Measurements from ENCODE around the gene GARNL3. TPM values are rescaled to one million over a fixed set of nuclear protein-coding genes. Genes with fewer than 3 reads are reported as not detected.

The GARNL3 gene
- total and polyA plus RNA-seq, 11 donors = 7.1 to 60.4 (median 20.3) TPM

DNA sequence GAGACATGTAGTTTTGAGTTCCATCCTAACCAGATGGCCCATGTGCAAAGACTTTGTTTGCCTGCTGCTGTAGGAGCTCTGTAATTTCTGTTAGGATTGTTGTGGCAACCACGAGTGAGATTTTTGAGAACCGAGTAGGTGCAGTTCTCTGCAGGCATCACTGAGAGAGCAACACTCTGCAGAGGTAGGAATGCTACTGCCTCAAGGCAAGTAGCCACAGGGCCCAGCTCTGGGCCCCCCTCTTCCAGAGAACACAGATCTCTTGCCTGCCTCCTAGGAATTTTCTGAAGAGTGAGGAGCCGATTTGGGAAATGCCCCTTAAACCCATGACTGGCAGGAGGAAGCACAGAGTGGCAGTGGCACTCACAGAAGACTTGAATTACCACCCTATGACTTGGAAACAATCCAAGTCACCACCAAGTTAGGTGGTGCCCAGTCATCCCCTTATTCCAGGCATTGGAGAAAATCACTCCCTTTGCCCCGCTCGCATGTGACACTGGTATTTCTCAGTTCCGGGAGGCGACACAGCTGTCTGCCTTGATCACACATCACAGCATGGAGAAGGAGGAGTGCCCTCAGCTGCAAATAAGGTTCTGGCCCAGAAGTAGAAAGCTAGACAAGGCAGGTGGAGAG lies 79.9 kb downstream of the GARNL3 start:
- H3K36me3 ChIP-seq = peaks cover 0 to 74% (median 10%) of the 10 kb centered on the region in 9 donors
- WGBS, 4 donors = 49 to 59% (median 51%) methylated on average over 7 of the region's 7 CpGs
- H3K27ac ChIP-seq = peak overlapping the region in 4 of 12 donors; percentile 5 to 55 (median 23)
- H3K4me3 ChIP-seq = no peak overlapping the region
- H3K4me1 ChIP-seq = peaks cover 0 to 57% (median 25%) of the 10 kb centered on the region in 12 donors
- no peaks in the 10 kb centered on the region for H3K9me3 ChIP-seq
- intact Hi-C loops (cut with DNase I) = loop anchor here in 3 of 10 donors (5.0 to 10.0 kb wide), 3 partner anchors 127 to 400 kb away; no protein-coding TSS in a partner anchor
- no peak for DNase-seq
- no peaks in the 10 kb centered on the region for H3K27me3 ChIP-seq
- peak in 3 of 4 donors; percentile 4 to 35 (median 10) for ATAC-seq
- TF ChIP-seq, protein P1, sequence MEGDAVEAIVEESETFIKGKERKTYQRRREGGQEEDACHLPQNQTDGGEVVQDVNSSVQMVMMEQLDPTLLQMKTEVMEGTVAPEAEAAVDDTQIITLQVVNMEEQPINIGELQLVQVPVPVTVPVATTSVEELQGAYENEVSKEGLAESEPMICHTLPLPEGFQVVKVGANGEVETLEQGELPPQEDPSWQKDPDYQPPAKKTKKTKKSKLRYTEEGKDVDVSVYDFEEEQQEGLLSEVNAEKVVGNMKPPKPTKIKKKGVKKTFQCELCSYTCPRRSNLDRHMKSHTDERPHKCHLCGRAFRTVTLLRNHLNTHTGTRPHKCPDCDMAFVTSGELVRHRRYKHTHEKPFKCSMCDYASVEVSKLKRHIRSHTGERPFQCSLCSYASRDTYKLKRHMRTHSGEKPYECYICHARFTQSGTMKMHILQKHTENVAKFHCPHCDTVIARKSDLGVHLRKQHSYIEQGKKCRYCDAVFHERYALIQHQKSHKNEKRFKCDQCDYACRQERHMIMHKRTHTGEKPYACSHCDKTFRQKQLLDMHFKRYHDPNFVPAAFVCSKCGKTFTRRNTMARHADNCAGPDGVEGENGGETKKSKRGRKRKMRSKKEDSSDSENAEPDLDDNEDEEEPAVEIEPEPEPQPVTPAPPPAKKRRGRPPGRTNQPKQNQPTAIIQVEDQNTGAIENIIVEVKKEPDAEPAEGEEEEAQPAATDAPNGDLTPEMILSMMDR (IDR thresholded peaks at IDR 0.05) = no peak
- no peak for TF ChIP-seq POLR2A (IDR thresholded peaks at IDR 0.05)

DNA sequence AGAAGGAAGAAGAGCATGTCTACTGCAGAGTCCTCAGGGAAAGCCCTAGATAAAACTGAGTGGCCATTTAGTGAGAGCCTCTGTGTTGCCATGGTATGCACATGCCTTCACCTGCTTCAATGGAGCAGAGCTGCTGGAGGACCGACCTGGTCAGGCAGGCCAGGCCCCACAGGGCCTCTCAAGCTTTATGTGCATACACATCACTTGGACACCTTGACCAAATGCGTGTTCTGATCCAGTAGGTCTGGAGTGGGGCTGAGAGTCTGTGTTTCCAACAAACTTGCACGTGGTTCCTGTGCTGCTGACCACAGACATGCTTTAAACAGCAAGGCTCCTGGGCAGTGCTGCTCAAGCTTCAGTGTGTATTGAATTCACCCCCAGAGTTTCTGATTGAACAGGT lies 81.0 kb downstream of the GARNL3 start:
- Histone ChIP-seq H3K27me3 (no peaks in the 10 kb centered on the region), H3K4me1 (peaks cover 0 to 51% (median 19%) of the 10 kb centered on the region in 12 donors), H3K9me3 (no peaks in the 10 kb centered on the region), H3K36me3 (peaks cover 0 to 64% (median 10%) of the 10 kb centered on the region in 9 donors), H3K27ac (peak overlapping the region in 1 of 12 donors; percentile 55), H3K4me3 (no peak overlapping the region)
- WGBS, 4 donors = 68 to 87% (median 80%) methylated on average over 3 of the region's 3 CpGs
- TF ChIP-seq, protein P1 (IDR thresholded peaks at IDR 0.05) = no peak
- no peak for TF ChIP-seq POLR2A (IDR thresholded peaks at IDR 0.05)
- ATAC-seq = no peak
- no peak for DNase-seq
- intact Hi-C loops (cut with DNase I) = loop anchor here in 9 of 10 donors (5.0 to 10.0 kb wide), 6 partner anchors 33 to 401 kb away; no protein-coding TSS in a partner anchor

DNA sequence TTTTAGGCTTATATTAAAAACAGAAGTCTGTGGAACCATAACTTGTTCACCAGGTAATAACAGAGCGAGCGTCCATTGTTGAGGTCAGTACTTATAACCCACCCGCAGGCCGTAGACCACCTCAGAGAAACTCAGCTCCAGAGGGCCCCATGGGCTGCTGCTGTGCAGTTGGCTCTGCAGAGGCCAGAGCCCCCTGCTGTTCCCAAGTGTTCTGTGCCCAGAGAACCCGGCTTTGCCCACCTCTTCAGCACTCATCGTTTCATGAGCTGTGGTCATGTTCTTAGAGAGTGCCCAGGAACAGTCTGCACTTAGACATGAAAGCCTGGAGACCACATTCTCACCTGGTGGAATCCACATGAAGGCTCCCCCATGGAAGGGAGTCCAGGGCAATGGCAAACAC lies 82.0 kb downstream of the GARNL3 start:
- intact Hi-C loops (cut with DNase I) = loop anchor here in 9 of 10 donors (2.0 to 10.0 kb wide), 8 partner anchors 34 to 402 kb away; no protein-coding TSS in a partner anchor
- no peak for ATAC-seq
- Histone ChIP-seq H3K27ac (no peak overlapping the region), H3K4me3 (no peak overlapping the region), H3K9me3 (no peaks in the 10 kb centered on the region), H3K36me3 (peaks cover 0 to 64% (median 10%) of the 10 kb centered on the region in 9 donors), H3K4me1 (peaks cover 0 to 42% (median 11%) of the 10 kb centered on the region in 12 donors), H3K27me3 (no peaks in the 10 kb centered on the region)
- 84 to 94% (median 87%) methylated on average over 4 to 6 of the region's 6 CpGs for WGBS, 4 donors
- no peak for TF ChIP-seq POLR2A (IDR thresholded peaks at IDR 0.05)
- TF ChIP-seq, protein P1 (IDR thresholded peaks at IDR 0.05) = peak in 1 of 12 donors; percentile 26
- no peak for DNase-seq

Data from heart left ventricle (tissue), 16 donors.